GM20431 (cell line): Measurements from ENCODE around the gene CNST.
"Not testable (repeated sequence)": the region's sequence is repeated elsewhere in the genome, so short reads cannot be mapped to it uniquely, and the experiment has no call there.

Experiments used
- in situ Hi-C: fragments of 300-500 bp; cut with MseI, MboI; formaldehyde crosslinking; loops from one replicate; pipeline ENCODE4 v1.15.0; 2020; ENCODE audit warnings: low sequenced_read_pairs; ENCODE audit not compliant: unreplicated experiment

The CNST gene

DNA sequence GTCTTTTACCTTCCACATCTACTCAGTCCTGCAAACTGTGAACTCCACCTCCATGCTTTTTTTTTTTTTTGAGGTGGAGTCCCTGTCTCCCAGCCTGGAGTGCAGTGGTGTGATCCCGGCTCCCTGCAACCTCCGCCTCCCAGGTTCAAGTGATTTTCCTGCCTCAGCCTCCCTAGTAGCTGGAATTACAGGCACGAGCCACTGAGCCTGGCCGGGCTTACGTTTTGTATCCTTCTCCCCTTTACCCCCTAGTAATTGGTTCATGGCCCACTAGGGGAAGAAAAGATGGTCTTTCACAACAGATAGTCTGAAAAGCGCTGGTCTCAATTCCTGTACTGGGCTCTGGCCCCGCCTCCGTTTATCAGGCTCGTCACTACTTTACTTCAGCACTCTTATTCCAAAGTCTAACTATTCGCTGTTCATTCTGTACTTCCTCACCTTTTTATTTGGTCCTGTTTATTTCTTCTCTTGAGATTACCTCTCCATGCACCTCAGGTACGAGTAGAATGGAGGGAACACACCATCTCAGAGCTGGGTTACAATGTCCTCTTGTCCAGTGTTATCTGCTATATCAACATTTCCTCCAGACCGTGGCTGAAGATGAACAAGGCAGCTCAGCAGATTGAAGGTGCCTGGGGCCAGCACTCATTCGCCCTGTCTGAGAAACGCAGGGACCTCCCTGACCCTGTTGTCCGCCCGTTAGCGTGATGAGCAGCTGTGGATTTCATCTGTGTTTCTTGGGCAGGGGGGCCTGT lies 16.2 kb downstream of the CNST start:
- in situ Hi-C loops: no loop called here

DNA sequence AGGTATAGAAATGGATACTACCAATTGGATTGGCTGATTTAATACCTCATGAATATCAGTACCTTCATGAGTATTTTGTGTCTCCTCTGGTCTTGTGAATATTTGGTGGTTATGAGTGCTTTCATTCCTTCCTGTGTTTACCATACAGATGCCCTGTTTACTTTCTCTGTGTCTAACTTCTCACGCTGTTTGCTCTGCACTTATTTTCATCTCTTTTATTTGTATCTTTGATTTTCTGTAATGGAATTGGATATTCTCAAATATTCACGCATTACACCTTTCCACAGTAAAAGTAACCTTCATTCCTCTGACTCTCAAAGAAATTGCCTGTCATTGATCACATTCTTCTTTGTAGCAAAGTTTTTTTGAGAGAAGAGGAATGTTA lies 16.8 kb downstream of the CNST start:
- in situ Hi-C loops: no loop called here

DNA sequence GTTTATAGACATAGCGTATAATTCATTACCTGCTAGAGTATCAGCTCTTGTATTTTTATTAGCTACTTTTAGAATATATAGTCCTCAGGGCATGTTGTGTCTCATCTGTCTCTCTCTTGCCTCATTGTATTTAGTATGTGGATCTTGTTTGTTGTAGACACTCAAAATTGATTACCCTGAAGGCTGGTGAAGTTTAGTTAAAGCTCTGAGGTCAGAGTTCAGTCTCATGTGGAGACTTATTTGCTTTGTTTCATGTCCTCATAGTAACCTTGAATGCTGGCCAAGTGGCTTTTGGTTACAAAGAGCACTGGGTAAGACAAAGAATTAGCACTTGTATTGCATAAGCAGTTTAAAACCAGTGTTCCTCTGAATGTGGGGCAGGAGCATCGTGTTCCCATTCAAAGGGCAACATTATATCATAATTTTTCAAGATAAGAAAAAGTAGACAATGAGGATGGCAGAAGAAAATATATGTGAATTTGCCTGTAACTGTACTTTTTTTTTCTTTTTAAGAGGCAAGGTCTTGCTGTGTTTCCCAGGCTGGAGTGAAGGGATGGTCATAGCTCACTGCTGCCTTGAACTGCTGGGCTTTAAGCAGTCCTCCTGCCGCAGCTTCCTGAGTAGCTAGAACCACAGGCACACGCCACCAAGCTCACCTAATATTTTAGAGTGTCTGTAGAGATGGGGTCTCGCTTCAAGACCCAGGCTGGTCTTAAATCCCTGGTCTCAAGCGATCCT lies 17.4 kb downstream of the CNST start:
- in situ Hi-C loops: no loop called here

DNA sequence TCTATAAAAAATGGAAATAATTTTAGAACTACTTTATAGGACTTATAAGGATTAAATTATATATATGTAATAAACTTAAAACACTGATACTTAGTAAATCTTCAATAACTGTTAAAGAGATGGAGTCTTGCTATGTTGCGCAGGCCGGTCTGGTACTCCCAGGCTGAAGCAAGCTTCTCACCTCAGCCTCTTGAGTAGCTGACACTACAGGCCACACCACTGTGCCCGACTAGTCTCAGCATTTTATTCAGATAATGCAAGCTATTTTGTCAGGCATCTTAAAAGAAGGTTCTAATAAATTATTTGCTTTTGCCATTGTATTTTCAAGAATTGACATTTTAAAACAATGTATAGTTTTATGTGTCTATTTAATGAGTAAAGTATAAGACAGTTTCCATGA lies 20.8 kb downstream of the CNST start:
- in situ Hi-C loops: no loop called here

DNA sequence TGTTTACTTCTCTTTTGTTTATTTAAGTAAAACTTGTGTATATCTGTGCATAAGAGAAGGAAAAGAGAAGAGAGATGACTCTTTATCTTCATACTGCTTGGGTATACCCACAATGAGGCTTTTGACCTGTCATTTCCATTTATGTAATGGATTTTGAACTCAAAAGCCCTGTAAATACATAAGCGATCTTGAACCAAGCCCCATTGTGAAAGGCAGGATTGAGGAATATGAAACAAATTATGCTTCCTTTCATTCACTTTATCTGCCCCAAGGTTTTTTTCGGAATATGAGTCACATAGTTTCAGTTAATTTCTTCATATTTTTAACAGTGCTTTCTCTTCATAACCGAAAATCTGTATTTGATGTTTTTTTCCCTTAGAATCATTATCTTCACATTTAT lies 21.4 kb downstream of the CNST start:
- in situ Hi-C loops: no loop called here

DNA sequence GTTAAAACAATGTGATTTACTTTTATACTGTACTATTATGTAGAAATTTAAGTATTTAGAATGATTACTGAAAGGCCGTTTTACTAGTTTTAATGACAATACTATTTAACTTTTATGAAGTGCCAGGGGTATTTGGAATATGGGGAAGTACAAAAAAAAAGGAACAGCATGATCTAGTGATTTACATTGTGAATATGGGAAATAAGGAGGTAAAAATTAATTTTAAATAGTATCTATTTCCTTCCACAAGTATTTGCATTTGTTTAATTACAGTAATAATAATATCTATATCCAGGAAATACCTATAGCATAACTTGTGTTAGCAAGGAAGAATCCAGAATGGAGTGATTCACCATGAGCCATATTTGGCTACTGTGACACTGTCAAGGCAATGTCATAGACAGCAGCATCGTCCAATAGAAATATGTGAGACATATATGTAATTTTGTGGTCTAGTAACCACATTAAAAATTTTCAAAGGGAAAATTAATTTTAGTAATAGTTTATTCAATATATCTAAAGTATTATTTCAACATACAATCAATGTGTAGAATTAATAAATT lies 22.0 kb downstream of the CNST start:
- in situ Hi-C loops: no loop called here

DNA sequence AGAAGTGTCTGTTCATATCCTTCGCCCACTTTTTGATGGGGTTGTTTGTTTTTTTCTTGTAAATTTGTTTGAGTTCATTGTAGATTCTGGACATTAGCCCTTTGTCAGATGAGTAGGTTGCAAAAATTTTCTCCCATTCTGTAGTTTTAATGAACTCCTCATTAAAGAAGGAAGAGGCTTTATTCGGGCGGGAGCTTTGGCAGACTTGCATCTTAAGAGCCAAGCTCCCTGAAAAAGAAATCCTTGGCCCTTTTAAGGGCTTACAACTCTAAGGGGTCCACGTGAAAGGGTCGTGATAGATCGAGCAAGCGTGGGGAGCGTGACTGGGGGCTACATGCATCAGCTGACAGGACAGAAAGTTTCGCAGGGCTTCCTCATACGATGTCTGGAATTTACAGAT lies 23.7 kb downstream of the CNST start:
- in situ Hi-C loops: not testable (repeated sequence)

DNA sequence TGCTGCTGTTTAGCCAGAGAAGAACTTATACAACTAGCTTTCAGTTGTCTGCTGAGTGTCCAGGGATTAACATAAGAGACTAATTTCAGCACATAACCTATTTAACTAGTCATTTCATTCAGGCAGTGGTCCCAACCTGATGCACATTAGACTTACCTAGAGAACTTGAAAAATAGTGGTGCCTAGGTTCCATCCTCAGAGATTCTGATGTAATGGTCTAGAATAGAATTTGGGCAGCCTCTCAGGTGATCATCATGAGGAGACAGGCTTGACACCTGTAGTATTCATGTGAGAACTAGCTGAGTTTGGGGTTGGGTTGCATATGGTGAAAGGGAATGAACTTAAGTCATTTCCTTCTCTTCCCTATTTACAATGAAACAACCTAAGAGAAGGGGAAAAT lies 24.8 kb downstream of the CNST start:
- in situ Hi-C loops: no loop called here

DNA sequence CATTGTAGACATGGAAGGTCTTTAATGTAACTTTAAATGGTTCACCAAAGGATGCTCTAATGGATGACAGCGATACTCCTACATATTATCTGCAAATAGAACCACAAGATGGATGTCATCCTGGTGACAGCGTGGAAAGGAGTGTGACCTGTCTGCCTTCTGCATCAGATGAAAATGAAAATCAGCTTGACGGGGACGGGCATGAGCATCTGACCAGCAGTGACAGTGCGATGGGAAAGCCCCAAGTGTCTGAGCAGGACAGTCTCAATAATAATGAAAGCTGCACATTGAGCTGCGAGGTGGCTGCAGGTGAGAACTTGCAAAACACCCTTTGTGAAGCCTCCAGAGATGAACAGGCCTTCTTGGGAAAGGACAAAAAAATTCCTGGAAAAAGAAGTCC lies 25.2 kb downstream of the CNST start:
- in situ Hi-C loops: no loop called here

DNA sequence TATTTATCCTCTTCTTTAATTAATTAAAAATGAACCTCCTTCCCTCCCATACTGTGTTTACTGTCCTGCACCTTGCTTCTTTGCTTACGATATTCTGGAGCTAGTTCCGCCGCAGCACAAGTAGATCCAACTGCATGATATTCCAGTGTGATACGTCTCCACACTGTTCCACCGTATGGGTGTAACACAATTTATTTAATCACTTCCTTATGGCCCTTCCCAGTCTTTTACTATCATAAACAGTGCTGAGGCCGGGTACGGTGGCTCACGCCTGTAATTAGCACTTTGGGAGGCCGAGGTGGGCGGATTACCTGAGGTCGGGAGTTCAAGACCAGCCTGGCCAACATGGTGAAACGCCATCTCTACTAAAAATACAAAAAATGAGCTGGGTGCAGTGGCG lies 25.7 kb downstream of the CNST start:
- in situ Hi-C loops: no loop called here

DNA sequence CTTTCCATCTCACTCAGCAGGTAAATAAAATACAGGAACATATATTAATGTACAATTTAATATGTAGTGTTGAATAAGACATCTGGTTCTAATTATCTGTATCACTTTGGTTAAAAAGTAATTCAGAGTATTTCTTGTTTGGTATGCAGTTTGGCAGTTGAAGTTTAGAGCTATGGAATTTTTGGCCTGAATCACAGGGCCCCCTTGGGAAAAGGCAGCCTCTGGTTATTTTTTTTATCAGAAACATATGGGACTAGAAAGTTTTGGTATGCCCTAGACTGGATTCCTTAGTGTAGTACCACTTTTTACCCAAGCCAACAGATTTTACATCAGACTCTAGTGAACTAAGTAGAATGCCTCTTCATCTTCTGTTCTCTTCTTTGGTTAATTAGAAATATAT lies 26.4 kb downstream of the CNST start:
- in situ Hi-C loops: no loop called here

DNA sequence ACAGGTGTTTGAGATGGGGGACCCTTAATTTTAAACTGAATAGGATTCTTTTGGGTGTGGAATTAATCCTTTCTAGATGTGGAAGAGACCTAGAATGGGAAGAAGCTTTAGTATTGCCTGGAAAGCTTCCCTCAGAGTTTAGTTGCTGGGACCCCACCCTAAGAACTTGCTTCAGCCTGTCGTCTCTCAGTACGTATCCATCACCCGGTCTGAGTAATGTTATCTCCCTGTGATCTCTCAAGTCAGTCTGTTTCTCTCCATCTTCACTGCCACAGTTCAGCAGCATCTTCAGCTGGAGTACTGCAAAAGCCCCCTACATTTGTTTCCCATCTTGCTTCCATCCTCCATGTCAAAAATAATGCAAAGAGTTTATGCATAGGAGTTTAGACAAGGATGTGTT lies 28.9 kb downstream of the CNST start:
- in situ Hi-C loops: no loop called here

DNA sequence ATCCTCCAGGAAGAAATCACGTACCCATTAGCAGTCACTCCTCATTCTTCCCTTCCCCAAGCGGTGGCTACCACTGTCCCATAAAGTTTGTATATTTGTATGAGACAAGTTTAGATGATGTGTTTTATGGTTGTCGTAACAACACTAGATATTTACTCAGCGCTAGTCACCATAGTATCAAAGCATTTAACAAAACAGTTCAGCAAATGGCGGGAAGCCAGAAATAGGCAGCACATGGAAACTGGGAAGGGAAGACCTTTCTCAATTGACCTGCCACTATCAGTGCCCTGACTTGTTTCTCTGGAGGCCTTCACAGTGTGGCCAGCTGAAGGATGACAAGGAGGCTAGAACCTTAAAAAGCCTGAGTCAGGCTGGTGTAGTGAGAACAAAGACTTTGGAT lies 31.1 kb downstream of the CNST start:
- in situ Hi-C loops: no loop called here

DNA sequence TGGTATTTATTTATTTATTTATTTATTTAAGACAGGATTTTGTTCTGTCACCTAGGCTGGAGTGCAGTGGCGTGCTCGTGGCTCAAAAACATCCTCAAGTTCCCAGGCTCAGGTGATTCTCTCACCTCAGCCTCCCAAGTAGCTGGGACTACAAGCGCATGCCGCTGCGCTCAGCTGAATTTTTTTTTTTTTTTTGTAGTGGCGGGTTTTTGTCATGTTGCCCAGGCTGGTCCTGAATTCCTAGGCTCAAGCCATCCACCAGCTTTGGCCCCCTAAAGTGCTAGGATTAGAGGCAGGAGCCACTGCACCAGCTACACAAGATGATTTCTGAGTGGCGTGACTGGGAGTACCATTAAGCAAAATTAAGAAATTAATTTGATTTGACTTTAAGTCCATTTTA lies 31.7 kb downstream of the CNST start:
- in situ Hi-C loops: no loop called here

DNA sequence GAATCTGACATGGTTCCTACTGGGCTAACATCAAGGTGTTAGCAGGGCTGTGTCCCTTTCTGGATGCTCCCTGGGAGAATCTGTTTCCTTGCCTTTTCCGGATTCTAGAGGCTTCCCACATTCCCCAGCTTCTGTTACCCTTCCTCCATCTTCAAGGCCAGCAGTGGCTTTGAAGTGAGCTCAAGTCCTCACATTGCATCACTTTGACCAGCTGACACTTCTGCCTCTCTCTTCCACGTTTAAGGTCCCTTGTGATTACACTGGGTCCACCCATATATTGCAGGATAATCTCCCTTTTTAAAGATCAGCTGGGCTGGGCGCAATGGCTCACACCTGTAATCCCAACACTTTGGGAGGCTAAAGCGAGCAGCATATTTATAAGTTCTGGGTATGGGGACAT lies 33.1 kb downstream of the CNST start:
- in situ Hi-C loops: no loop called here

DNA sequence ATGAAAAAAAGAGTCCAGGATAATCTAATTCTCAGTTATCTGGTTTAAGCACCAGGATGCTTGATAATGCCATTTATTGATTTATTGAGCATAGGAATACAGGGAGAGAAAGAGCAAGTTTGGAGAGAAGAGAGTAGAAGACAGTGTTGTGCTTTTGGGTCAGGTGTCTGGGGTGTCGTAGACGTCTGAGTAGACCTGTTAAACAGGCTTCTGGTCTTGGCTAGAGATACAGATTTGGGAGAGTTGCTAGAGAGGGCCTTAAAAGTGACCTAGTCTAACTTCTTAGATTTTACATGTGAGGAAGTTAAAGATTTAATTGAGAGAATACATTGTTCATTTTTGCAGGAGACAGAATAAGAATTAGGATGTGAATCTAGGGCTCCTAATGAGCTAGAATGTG lies 34.3 kb downstream of the CNST start:
- in situ Hi-C loops: no loop called here

DNA sequence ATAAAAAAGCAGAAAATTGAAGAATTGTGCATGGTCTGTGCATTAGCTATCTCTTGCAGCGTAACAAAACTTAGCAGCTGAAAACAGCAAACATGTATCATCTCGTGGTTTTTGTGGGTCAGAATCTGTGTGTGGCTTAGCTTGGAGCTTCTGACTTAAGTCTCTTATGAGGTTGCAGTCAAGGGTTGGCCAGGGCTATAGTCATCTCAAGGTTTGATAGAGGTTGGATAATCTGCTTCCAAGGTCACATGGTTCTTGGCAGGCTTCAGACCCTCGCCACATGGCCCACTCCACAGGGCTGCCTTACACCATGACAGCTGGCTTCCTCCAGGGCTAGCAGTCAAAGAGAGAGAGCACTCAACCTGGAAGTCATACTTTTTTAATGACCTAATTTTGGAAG lies 35.9 kb downstream of the CNST start:
- in situ Hi-C loops: no loop called here

DNA sequence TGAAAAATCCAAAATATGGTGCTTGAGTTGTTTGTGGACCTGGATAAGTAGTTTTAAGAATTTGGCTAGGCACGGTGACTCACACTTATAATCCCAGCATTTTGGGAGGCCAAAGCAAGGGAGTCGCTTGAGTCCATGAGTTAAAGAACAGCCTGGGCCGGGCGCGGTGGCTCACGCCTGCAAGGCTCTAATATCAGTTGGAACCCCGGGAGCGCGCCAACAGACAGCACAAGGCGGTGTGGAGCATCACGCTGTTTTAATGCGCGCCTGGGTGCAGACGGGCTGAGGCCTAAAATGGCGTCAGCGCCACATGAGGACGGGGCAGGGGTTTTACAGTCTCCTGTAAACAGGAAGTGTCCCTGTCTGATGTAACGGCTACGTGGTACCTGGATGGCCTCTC lies 39.0 kb downstream of the CNST start:
- in situ Hi-C loops: not testable (repeated sequence)

DNA sequence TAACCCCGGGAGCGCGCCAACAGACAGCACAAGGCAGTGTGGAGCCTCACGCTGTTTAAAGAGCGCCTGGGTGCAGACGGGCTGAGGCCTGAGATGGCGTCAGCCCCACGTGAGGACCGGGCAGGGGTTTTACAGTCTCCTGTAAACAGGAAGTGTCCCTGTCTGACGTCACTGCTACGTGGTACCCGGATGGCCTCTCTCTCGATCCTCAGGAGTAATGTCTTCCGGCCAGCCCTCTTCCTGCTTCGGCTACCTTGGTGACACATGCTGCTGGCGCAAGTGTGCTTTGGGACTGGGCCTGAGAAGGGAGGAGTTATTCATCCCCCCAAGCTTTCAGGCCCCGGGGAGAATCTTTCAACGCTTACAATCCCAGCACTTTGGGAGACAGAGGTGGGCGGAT lies 41.2 kb downstream of the CNST start:
- in situ Hi-C loops: no loop called here

DNA sequence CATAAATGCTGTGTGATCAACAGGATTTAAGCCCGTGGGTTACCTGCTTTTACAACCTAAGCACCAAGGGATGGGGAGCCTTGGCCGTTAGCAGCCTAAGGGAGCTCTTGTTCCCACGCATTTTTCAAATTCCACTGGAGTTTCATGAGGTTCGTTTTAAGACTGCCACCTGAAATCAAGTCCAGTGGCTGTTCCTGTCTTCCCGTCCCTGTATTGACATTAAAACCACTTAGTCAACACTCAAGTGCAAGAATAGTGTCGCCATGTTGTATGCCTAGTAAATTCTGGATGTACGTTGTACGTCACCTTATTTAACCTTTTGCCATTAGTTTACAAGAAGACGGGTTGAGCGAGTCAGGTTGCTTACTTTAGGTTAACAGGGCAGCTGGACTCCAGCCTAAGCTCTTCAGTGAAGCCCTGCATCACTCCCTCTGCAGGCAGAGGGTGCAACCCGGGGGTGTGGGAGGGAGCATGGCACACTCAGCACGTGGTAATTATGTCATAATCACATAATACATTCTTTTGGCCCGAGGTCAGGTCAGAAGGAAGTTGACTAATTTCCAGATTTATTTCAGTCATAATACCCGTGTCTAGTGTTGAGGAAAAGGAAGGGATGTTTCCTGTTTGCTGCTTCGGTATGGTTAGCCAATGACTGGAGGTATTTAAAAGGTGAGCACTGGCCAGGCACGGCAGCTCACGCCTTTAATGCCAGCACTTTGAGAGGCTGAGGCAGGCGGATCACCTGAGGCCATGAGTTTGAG lies 42.5 kb downstream of the CNST start:
- in situ Hi-C loops: no loop called here

DNA sequence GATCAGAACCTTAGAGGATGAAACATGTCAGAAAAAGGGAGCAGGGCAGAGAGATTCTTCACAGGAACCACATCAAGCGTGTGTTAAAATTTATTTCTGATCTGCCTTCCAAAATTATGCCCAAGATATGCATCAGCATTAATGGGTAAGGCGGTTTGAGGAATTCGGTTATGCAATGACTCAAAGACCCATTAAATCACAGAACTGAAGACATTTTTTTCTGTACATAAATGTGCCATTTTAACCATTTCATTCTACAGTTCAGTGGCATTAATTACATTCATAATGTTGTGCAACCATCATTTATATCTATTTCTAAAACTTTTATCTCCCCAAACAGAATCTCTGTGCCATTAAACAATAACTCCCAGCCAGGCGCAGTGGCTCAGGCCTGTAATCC lies 43.4 kb downstream of the CNST start:
- in situ Hi-C loops: no loop called here
